Activated CD4-positive, alpha-beta T cell treated with anti-CD3 and anti-CD28 coated beads, Interleukin-10, Interleukin-2, amounts not matched to agents 100 ng/mL and 50 ng/mL, durations not matched to agents 16 hours and 8 hours (primary cell): ENCODE data around the gene BCS1L.

Experiments used
- DNase-seq: peaks from one replicate; pipeline ENCODE4 v3.0.0-alpha.2; 2020

The BCS1L gene

DNA sequence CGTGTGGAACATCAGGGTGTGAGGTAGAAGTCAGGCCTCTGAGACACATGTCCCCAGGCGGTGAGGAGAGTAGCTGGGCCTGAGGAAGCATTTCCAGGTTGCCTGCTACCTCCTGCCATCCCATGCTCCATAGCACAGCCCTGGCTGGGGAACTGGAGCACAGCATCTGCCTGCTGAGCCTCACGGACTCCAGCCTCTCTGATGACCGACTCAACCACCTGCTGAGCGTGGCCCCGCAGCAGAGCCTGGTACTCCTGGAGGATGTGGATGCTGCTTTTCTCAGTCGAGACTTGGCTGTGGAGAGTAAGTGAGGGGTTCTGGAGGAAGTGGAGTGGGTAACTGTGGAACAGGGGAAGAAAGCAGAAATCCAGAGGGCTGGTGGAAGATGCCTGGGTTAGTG, 2.9 kb downstream of the BCS1L start:
- DNase-seq: no peak

DNA sequence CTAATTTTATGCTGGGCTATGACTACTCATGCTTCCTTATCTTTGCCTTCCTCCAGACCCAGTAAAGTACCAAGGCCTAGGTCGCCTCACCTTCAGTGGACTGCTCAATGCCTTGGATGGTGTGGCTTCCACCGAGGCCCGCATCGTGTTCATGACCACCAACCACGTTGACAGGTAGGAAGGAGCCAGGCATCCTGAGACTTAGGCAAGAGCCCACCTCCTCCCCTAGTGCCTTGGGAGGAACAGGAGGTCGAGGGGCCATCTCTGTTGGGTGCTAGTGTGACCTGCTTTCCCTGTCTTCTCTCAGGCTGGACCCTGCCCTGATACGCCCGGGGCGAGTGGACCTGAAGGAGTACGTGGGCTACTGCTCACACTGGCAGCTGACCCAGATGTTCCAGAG, 3.3 kb downstream of the BCS1L start:
- no peak for DNase-seq

DNA sequence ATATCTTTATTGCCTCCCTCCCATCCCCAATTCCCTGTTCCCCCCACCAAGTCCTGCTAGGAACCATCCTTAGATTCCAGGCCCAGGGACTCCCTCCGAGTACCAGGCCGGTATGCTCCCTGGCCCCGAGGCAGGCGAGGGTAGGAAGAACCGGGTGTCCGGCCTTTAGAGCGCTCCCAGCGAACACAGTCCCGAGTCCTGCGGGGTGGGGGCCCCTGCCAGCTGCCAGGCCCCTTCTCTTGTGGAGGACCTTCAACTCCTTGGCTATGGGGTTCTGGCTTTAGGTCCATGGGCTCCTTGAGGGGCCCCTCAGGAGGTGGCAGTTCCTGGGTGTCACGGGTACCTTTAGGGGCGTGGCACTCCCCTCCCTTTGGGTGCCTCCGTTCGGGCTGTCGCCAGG, 4.4 kb downstream of the BCS1L start:
- DNase-seq: no peak

DNA sequence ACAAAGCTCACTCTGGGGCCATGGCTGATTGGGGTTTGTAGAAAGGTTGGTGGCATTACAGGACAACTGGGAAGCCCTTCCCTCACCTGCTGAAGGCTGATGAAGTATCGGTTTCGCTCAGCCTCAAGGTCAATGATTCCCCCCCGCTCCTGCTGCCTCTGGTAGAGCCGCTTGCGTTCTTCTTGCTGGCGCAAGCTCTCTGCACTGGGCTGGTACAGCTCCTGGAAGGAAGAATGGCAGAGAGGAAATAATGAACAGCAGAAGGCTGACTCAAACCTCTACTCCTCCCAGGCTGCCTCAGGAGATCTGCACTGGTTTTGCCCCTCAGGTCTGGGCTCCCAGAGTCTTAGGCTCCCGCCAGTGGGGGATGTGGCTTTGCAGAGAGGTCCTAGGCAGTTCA, 5.2 kb downstream of the BCS1L start:
- DNase-seq: no peak

DNA sequence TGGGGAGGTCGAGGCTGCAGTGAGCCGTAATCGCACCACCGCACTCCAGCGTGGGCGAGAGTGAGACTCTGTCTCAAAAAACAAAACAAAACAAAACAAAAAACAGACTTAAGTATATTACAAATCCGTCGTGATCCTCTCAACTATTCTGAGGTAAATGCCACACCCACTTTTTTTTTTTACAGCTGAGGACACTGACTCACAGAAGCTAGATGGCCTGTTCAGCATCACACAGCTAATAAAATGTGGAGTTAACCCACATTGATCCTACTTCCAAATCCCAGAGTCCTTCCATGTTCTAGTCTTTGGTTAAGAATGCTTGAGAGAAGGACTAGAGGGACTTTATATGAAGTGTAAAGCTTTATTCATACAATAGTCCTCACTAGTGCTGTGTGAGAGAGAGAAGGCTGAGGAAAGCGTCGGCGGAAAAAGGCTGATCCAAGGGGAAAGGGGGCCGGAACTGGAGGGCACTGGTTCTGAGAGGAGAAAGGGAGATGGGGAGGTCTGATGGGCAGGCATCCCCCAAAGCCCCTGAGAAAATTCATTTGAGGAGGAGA, 11.7 kb downstream of the BCS1L start:
- no peak for DNase-seq

DNA sequence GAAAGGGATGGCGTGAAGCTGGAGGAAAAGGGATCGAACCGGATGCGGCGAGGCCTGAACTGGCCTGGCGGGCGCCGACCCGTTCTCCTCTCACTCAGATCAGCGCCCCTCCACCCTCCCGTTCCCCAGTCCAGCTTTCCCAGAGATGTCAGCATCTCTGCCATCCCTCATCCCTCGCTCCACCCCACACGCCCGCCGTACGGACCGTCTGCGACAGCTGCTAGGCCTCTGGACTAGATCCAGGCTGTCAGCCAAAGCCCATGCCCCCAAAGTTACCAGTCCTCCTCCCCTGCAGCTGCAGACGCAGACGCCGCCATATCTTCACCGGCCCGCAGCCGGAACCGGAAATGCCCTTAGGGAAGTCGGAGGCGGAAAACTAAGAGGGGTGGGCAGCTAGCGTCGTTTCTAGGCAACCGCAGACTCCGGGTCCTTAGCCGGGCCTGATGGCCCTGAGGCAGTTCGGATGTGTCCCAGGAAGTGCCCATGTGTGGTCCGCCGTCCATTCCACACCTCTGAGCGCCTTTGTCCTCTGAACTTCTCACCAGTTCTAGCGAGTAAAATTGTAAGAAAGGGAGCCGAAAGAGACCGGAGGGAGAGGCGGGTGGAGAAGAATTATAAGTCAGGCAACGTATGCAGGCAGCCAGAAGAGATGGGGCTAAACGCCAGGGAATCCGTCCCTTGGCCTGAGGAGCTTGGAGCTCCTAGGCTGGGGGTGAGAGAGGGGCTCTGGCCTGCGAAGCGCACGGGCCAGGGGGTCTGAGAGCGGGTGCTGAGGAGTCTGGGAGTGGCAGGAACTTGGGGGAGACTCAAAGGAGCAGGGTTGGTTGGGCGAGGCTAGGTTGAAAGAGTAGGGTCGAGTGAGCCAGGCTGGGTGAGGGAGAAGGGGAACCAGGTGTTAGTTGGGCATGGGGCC, 12.4 kb downstream of the BCS1L start, which contains the start of the genes RNF25 and STK36:
Gene RNF25 (minus strand): TSS at position 349 of the 913 bp plus-strand sequence. CDS start 32 bp downstream, at position 317.
Gene STK36 (plus strand): TSS at position 433 of the 913 bp plus-strand sequence. CDS start 744 bp downstream, outside the sequence.
- peak; percentile 92 for DNase-seq

DNA sequence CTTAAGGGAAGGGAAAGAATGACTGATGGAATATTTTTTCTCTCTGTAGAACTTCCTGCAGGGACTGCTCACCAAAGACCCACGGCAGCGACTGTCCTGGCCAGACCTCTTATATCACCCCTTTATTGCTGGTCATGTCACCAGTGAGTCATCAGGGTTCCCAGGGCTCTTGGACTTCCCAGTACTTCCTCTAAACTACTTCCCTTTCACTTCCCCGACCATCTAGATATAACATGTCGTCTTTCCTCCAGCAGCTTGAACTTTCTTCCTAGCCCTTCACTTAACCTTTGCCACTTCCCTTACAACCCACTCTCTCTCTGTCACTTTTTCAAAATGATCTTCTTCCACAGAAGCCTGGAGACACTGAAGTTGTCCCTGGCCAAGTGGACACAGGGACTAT, 19.6 kb downstream of the BCS1L start:
- DNase-seq: no peak

DNA sequence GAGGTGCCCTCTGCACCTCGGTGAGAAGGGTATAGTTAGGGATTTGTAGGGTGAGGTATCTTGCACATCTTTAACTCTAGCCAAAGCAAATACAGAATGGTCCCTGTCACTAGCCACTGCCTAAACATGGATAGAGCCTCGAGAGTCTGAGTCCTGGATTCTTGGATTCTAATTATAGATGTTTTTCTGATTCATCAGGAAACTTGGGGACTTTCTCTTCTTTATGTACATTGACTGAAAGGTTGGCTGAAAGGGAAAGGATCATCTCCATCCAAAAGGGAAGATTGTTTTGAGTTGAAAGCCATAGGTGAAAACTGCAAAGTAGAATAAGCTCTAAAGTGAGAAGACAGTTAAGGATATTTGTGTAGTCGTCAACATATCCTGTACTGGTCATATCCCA, 20.6 kb downstream of the BCS1L start:
- DNase-seq: no peak

DNA sequence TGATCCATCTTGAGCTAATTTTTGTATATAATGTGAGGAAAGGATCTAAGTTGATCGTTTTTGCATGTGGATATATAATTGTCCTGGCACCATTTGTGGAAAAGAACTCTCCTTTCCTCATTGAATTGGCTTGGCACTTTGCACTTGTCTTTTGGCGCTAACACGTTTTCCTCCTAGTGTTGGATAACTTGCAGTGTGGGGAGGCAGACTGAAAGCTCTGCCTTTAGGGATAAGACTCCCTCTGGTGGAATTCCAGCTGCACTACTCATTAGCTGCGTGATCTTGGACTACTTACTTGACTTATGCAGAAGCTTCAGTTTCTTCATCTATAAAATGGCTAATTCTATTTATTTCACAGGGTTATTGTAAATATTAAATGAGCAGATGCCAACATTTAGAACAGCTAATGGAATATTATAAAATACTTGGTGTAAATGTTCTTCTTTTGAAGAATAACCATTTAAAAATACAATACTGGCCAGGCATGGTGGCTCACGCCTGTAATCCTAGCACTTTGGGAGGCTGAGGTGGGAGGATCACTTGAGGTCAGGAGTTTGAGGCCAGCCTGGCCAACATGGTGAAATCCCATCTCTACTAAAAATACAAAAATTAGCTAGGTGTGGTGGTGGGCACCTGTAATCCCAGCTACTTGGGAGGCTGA, 28.0 kb downstream of the BCS1L start:
- peak; percentile 47 for DNase-seq

DNA sequence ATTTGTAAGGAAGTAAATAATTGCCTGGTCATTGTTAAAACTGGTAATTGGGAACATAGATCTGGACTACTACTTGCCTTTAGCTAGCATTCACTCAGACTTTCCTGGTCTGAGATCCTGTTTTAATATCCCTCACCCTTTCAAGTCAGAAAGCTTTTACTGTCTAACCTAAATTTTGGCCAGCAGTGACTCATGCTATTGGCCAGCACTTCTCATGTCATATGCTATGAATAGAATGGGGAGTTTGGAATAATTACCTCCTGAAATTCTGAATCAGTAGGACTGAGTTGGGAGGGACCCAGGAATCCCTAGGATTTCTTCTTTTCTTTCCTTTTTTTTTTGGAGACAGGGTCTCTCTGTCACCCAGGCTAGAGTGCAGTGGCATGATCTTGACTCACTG, 31.8 kb downstream of the BCS1L start:
- DNase-seq: no peak

DNA sequence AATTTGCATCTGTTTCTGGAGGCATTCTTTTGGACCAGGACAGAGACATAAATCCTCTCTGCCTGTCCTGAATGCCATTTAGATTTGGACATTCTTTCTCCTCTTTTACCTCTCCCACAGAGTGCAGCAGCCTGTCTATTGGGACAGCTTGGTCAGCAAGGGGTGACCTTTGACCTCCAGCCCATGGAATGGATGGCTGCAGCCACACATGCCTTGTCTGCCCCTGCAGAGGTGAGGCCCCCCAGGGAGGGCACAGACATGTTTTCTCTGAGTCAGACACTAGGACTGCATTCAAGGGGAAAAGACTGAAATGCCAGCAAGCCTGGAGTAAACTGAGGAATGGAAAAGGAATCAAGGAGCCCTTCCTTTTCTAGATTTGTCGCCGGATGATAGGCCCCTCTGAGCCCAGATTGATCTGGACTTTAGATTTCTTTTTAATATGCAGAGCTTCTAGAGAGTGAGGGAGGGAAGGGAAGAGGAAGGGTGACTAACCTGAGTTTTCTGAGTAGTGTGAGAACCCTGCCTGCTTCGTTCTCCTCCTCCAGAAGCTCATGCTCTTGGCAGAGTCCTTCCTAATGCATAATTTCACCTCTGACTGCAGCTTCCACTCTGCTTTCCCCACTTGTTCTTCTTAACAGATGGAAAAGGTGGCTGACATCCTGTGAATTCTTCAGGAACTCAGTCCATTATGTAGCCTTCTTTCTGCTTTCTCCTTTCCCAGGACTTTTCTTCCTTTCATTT, 35.1 kb downstream of the BCS1L start:
- DNase-seq: no peak

DNA sequence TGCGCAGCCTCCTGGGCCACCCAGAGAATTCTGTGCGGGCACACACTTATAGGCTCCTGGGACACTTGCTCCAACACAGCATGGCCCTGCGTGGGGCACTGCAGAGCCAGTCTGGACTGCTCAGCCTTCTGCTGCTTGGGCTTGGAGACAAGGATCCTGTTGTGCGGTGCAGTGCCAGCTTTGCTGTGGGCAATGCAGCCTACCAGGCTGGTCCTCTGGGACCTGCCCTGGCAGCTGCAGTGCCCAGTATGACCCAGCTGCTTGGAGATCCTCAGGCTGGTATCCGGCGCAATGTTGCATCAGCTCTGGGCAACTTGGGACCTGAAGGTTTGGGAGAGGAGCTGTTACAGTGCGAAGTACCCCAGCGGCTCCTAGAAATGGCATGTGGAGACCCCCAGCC, 39.4 kb downstream of the BCS1L start:
- DNase-seq: no peak

DNA sequence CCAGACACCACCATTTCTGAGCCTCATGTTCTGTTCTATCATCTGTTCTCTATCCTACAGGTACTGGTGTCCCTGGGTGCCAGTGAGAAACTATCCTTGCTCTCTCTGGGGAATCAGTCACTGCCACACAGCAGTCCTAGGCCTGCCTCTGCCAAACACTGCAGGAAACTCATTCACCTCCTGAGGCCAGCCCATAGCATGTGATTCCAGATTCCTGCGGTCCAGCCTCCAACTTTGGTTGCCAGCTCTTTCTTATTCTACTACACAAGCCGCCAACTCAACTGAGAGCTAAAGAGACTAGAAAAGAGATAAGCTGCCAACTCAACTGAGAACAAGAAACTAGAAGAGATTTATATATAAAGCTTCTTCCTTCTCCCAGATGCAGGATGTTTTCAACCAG, 42.3 kb downstream of the BCS1L start:
- no peak for DNase-seq

DNA sequence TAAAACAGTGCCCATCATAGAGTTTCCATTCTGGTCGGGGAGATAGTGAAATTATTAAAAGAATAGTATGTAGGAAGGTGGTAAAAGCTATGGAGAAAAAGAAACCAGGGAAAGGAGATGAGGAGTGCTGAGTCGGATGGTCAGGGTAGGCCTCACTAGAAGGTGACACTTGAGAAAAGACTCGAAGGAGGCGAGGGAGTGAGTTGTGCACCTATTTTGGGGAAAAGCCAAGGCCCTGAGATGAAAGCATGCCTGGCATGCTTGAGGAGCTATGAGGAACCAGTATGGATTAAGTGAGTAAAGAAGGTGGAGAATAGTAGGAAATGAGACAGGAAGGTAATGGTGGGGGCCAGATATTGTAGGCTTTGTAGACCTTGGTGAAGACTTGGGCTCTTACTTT, 43.9 kb downstream of the BCS1L start:
- no peak for DNase-seq

DNA sequence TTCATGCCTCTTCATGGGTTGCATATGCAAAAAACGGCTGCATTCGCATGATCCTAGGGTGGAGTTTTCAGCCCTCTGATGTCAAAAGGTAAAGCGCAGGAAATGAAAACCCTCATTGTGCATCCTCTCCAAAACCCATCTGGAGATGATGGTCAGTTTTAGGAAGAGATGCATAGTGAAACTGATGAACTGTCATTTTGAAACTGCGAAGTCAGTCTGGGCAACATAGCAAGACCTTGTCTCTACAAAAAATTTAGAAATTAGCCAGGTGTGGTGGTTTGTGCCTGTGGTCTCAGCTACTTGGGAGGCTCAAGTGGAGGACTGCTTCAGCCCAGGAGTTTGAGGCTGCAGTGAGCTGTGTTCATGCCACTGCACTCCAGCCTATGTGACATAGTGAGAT, 48.6 kb downstream of the BCS1L start:
- peak; percentile 74 for DNase-seq

DNA sequence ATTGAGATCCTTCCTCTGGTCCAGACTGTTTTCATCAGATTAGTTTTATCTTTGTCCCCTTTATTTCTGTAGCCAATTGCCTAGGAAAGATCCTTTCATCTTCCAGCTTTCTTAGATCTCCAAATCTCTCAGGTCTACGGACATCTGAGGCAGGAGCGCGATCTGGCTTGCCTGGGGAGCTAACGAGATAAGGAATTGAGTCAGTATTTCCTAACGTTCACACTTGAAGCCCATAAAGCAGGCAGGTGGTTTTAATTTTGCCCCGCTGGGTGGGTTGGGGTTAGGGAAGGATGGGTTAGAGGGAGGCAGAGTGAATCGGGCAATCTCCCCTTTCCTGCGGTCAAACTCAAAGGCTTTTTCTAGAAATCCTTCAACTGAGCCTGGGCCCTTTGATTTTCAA, 50.4 kb downstream of the BCS1L start:
- no peak for DNase-seq

DNA sequence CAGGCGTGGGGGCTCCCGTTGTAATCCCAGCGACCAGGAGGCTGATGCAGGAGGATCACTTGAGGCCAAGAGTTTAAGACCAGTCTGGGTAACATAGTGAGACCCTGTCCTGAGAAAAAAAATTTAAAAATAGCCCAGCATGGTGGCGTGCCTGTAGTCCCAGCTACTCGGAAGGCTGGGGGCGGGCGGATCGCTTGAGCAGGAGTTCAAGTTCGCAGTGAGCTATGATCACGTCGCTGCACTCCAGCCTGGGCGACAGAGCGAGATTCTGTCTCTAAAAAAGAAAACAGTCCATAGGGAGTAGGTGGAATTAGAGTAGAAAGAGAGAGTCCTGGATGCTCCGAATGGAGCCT, 50.8 kb downstream of the BCS1L start:
- DNase-seq: no peak

DNA sequence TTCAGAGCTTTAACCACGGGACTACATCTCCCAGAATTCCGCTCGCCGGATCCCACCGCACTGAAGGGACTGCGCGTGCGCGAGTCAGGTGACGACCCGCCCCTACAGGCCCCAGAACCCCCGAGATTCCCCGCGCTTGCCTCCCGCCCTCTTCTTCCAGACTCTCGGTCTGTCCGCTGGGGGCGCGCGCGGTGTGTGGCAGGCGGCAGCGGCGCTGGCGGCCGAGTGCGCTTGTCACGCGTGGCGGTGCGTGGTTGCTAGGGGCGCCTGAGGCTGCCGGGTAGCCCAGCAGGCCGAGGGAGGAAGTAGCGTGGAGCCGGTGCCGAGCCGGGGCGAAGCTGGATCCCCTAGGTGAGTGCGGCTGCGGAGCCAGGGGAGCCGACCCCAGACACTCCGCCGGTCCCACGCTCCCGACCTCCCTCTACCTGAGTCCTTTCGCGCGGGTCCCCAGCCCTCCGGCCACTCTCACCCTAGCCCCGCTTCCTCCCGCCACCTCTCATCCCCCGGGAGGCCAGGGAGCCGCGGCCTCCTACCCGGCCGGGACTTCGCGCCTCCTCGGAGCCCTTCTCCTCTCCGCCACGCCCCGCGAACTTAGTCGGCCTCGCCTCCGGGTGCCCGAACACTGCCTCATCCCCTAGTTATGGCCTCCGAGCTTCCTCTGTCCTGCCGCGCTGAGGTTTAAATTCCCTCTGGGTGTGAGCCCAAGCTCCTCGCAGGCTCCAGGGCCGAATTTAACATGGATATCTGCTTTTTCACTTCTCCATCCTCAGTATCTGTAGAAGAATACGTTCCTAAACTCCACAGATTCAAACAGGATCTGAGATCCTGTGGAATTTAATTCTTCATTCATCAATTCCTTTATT, 51.4 kb downstream of the BCS1L start, which contains the start of gene TTLL4:
Gene TTLL4 (plus strand): TSS at position 149 of the 863 bp plus-strand sequence. CDS start 26,842 bp downstream, outside the sequence.
- DNase-seq: peak; percentile 99

DNA sequence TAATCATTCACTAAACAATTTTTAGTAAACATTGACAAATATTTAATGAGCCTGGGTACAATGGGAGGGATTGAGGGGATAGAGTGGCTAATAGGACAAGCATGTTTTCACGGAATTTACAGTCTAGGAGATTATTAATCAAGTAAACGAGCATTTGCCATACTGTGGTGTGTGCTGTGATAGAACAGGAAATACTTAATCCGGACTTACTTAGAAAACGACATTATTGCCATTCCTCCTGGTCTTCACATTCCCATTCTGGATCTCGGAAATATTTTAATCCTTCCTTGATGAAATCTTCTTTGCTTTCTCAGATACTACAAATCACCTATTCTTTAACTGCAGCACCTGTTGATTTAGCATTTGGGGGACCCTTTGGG, 52.1 kb downstream of the BCS1L start:
- DNase-seq: no peak
